Measurements from ENCODE around the gene ADK.
"Not testable (repeated sequence)": the region's sequence is repeated elsewhere in the genome, so short reads cannot be mapped to it uniquely, and the experiment has no call there.

The ADK gene

DNA sequence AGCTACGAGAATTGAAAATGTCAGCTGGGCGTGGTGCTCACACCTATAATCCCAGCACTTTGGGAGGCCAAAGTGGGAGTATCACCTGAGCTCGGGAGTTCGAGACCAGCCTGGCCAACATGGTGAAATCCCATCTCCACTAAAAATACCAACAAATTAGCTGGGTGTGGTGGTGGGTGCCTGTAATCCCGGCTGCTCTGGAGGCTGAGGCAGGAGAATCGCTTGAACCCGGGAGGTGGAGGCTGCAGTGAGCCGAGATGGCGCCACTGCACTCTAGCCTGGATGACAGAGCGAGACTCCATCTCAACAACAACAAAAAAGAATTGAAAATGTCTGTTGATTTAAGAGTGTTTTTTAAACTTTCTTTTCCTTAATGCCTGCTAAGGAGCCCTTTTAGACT is 4.0 kb upstream of the ADK start:
- not testable (repeated sequence) for FAIRE-seq

DNA sequence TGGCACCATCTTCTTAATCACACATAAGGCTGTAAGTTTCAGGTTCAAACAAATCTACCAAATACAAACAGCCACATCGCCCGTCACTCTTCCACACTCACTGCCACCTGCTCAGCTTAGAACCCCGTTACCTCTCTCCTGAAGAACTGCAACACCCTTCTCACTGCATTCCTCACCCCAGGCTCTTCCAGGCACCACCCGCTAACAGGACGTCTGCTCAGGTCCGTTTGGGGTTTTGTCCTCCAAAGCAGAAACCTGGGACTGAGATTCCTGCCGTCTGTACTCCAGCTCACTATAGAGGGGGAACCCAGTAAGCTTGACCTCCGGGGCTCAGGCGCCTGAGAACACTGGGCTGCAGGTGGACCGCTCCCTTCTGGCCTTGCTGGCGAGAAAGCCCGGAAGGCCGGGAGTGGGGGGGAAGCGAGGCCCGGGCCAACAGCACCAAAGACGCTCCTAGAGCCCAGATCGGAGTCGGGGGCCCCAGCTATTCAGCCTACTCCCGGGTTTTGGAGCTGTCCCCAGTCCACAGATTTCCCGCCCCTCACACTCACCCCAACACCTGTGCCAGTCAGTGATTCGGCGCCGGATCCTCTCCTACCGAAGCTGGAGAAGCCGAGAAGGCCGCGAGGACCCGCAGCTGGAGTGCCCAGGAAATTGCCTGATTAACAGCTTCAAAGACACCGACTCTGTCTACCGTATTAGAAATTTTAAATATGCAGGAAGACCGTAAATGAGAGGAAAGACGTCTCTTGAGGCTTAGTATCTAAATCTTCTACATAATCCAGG is 624 bp upstream of the ADK start, which contains the start of gene AP3M1:
AP3M1 (minus strand) TSS at position 625 of the 786 bp plus-strand sequence. CDS start 12,449 bp downstream, outside the sequence.
- FAIRE-seq, result peak; percentile 58

- no peak for FAIRE-seq
Observed at GRCh38 chr10:74151879-74152722, 1.1 kb downstream of the ADK start.

- FAIRE-seq, result no peak
Observed at GRCh38 chr10:74153123-74153522, 2.1 kb downstream of the ADK start.

- FAIRE-seq, result no peak
Observed at GRCh38 chr10:74153676-74154075, 2.7 kb downstream of the ADK start.

GRCh38 chr10:74156919-74157289 is 5.9 kb downstream of the ADK start:
- FAIRE-seq, result no peak

DNA sequence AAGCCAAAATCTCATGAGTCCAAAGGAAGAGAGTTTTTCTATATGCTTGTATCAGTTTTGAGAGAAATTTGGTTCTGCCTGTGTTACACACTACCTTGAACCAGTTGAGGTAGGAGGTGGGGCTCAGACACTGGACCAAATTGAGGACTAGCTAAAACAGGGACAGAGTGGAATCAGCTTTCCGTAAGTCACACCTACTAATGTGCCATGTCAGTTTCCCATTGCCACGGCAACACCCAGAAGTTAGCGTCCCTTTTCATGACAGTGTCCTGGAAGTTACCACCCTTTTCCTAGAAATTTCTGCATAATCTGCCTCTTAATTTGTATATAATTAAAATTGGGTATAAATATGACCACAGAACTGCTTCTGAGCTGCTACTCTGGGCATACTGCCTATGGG is 9.0 kb downstream of the ADK start:
- no peak for FAIRE-seq

DNA sequence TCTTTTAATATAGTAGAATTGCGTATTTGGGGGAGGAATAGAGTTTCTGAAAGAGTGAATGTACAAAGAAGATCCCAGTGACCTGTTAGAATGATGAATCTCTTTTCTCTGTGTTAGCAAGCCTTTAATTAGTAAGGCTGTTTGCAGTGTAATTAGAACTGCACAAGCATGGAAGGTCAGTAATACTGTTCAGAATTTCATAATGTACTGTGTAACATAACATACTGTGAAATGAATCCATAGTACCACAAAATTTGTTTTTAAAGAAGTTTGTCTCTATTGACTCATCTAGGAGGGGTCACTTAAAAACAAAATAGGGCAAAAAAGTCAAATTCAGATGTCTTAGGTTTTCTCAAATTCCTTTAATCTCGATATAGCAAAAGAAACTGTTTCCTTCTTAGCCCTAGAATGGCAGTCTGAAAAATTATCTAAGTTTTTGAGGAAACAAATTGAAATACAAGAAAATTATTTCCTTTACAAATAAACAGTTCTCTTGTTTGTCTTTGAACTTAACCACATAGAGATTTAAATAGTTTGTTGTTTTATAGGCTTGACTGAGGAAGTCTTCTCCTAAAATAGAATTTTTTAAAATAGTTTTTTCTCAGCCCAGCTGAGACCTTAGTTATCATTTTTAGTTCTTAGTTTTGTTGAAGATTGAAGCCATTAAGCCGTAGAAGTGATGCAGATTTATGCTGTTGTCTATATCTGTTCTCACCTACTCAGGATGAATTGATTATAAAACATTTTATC is 12.5 kb downstream of the ADK start:
- peak; percentile 53 for FAIRE-seq

DNA sequence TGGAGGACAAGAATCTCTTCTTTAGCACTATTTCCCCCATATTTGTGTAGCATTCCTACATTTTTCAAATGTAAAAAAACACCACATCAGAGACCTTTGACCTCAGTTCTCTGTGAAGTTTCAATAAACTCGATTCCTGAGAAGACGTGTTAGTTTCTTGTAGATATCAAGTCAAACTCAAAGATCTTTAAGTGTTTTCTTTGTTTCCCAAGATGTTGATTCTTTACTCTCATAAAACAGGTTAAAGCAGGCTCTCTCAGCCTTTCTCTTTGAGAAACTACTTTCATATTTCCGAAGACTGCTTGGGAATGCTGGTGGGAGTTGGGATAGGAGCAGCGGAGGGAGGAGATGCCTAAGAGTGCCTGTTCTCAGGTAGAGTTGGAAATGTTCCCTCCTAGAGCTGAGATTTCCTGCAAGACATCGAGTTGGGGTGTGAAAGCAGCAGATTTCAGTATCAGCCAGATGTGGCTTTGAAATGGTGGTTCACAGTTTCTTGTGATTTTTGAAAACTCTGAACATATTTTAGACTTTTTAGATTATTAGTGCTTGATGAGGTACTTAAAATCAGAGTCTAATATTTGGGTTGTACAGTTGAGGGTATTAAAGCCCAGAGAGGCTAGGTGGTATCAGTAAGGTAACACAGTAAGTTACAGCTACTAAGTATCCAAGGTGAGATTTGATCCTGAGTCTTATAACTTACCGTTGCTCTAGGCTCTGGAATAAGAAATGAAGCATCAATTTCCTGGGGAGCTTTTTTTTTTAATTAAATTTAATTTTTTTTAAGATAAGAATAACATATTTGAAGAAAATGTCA is 13.9 kb downstream of the ADK start:
- FAIRE-seq, result no peak

GRCh38 chr10:74165530-74165901 is 14.5 kb downstream of the ADK start:
- FAIRE-seq, result no peak

DNA sequence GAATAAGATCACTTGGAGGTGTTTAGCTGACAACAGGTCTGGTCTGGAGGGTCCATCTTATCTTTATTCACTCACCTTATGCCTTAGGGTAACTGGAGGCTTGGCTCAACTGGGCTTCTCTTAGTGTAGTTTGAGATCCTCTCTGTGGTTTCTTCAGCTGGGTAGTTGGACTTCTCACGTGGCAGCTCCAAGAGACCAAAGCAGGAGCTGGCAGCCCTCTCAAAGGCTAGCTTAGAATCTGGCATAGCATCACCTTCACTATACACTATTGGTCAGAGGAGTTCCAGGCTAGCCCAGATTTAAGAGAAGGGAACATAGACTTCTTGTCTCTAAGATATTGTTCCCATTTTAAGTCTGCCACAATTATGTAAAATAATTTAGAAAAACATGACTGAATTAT is 16.4 kb downstream of the ADK start:
- no peak for FAIRE-seq

GRCh38 chr10:74171625-74172024 is 20.6 kb downstream of the ADK start:
- FAIRE-seq, result no peak

DNA sequence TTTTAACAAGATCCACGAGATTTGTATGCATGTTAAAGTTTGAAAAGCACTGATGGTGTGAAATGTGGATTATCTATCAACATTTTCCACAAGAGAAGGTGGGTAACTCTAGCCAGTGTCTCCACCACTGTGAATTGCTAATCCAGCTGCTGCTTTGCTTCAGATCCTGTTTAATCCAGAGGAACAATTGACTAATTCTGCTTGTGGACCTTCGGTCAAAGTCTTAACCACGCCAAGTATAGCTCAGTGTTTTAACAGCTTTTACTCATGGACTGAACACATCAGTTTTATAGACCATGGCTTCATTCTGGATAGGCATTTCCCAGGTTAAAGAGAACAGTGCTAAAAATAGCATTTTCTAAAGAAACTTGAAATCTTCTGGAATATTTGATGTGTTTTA is 23.5 kb downstream of the ADK start:
- FAIRE-seq, result no peak

DNA sequence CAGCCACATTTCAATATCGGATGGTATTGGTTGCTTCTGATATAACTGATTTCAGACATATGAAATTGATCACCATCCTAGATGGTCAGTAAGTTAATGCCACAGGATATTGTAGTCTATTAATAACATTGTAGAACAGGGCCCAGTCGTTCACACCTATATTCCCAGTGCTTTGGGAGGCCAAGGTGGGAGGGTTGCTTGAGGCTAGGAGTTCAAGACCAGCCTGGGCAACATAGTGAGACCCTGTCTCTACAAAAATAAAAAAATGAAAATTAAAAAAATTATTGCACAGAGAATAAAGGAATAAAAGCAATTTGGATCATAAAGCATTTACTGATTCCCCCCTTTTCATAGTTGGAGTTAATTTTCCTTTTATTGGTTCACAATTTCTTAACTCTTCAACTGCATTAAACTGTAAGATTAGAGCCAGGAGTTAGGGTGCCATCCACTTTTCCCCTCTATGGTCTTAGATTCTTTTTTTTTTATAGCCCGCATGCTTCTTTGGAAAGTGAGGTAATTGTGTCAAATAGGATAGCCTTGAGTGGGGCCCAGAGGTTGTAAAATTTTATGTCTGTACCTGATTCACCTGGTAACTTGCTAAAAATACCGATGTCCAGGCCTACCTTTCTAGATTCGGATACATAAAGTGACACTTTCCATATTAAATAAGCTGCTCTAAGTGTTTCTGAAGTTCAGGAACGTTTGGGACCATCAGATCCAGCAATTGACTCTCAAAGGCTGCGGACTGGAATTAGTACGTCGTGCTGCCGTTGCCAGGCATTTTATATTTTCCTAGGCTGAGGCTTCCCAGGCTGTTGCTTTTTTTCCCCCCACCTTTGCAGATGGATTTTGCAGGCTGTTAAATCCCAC is 24.7 kb downstream of the ADK start:
- FAIRE-seq, result no peak

GRCh38 chr10:74176380-74177139 is 25.5 kb downstream of the ADK start:
- FAIRE-seq, result no peak

- no peak for FAIRE-seq
Observed at GRCh38 chr10:74177140-74177677, 26.2 kb downstream of the ADK start.

GRCh38 chr10:74178042-74178791 is 27.2 kb downstream of the ADK start:
- FAIRE-seq, result no peak

DNA sequence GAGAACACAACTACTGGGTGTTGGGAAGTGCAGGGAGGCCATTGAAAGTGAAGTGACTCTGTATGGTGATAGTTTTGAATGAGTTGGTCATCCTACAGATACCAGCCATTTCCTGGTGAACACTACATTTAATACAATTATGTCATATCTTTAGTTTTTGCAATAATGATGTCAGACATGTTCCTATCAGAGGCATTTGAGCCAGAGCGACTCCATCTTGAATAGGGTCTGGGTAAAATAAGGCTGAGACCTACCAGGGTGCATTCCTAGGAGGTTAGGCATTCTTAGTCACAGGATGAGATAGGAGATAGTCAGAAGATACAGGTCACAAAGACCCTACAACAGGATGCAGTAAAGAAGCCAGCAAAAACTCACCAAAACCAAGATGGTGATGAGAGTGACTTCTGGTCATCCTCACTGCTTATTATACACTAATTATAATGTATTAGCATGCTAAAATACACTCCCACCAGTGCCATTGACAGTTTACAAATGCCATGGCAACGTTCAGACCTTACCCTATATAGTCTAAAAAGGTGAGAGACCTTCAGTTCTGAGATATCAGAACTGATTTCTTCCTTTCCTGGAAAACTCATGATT is 28.2 kb downstream of the ADK start:
- FAIRE-seq, result no peak

GRCh38 chr10:74186678-74187077 is 35.7 kb downstream of the ADK start:
- no peak for FAIRE-seq

All from islet of Langerhans (tissue), 1 donor.